ENCODE data around the gene INPP5A. TPM values are rescaled to one million over a fixed set of nuclear protein-coding genes. Genes with fewer than 3 reads are reported as not detected.
"Not testable (repeated sequence)": the region's sequence is repeated elsewhere in the genome, so short reads cannot be mapped to it uniquely, and the experiment has no call there.

INPP5A gene
- total RNA-seq, 2 donors from 2014 or later = 20.7 to 26.7 TPM

GRCh38 chr10:132742167-132742836 is 204.7 kb downstream of the INPP5A start:
- H3K4me3 ChIP-seq (ENCODE audit: low read length) = no peak overlapping the region
- Mint-ChIP-seq H3K4me1 (peaks cover 18% of the 10 kb centered on the region), H3K27me3 (ENCODE audit: insufficient read depth) (no peaks in the 10 kb centered on the region), H3K27ac (peak overlapping the region; percentile 61), H3K9me3 (no peaks in the 10 kb centered on the region), H3K36me3 (ENCODE audit: low read depth) (no peaks in the 10 kb centered on the region), H3K4me3 (no peak overlapping the region)
- no peak for TF ChIP-seq CTCF (conservative IDR thresholded peaks at IDR 0.05)
- 88 to 89% methylated on average over 24 to 27 of the region's 27 CpGs for WGBS, 2 experiments (ENCODE audit: insufficient coverage in 1 of 2, insufficient read length in 1 of 2)
- H3K27ac ChIP-seq (ENCODE audit: low read depth, low read length) = no peak overlapping the region
- H3K27me3 ChIP-seq (ENCODE audit: control insufficient read depth, insufficient read depth, low read length, poor library complexity, severe bottlenecking) = no peaks in the 10 kb centered on the region
- DNase-seq = no peak
- no peaks in the 10 kb centered on the region for H3K36me3 ChIP-seq (ENCODE audit: control insufficient read depth, insufficient read depth, low read length)
- peaks cover 10% of the 10 kb centered on the region for H3K4me1 ChIP-seq (ENCODE audit: control insufficient read depth, insufficient read depth, low read length)
- H3K9me3 ChIP-seq (ENCODE audit: control insufficient read depth, low read length) = no peaks in the 10 kb centered on the region
- no peak overlapping the region for H3K9ac ChIP-seq (ENCODE audit: extremely low read depth, low read length, poor library complexity, severe bottlenecking)

- H3K27ac ChIP-seq (ENCODE audit: low read depth, low read length) = no peak overlapping the region
- H3K4me1 Mint-ChIP-seq = peaks cover 18% of the 10 kb centered on the region
- peak overlapping the region; percentile 25 for H3K27ac Mint-ChIP-seq
- no peaks in the 10 kb centered on the region for H3K36me3 Mint-ChIP-seq (ENCODE audit: low read depth)
- no peaks in the 10 kb centered on the region for H3K9me3 Mint-ChIP-seq
- H3K4me1 ChIP-seq (ENCODE audit: control insufficient read depth, insufficient read depth, low read length) = peaks cover 10% of the 10 kb centered on the region
- H3K9me3 ChIP-seq (ENCODE audit: control insufficient read depth, low read length) = no peaks in the 10 kb centered on the region
- no peak for DNase-seq
- no peaks in the 10 kb centered on the region for H3K27me3 Mint-ChIP-seq (ENCODE audit: insufficient read depth)
- H3K4me3 ChIP-seq (ENCODE audit: low read length) = no peak overlapping the region
- no peak for TF ChIP-seq CTCF (conservative IDR thresholded peaks at IDR 0.05)
- H3K4me3 Mint-ChIP-seq = no peak overlapping the region
- H3K27me3 ChIP-seq (ENCODE audit: control insufficient read depth, insufficient read depth, low read length, poor library complexity, severe bottlenecking) = no peaks in the 10 kb centered on the region
- H3K9ac ChIP-seq (ENCODE audit: extremely low read depth, low read length, poor library complexity, severe bottlenecking) = no peak overlapping the region
- no peaks in the 10 kb centered on the region for H3K36me3 ChIP-seq (ENCODE audit: control insufficient read depth, insufficient read depth, low read length)
- WGBS, 2 experiments (ENCODE audit: insufficient coverage in 1 of 2, insufficient read length in 1 of 2) = 47 to 77% methylated on average over 5 to 11 of the region's 12 CpGs
Measured at GRCh38 chr10:132742837-132743194, 205.2 kb downstream of the INPP5A start.

- not testable (repeated sequence) for H3K4me3 ChIP-seq (ENCODE audit: low read length); DNase-seq; H3K27me3 Mint-ChIP-seq (ENCODE audit: insufficient read depth); H3K4me3 Mint-ChIP-seq; H3K36me3 ChIP-seq (ENCODE audit: control insufficient read depth, insufficient read depth, low read length); H3K9me3 Mint-ChIP-seq; H3K27me3 ChIP-seq (ENCODE audit: control insufficient read depth, insufficient read depth, low read length, poor library complexity, severe bottlenecking); H3K27ac Mint-ChIP-seq; H3K27ac ChIP-seq (ENCODE audit: low read depth, low read length); H3K36me3 Mint-ChIP-seq (ENCODE audit: low read depth); H3K9ac ChIP-seq (ENCODE audit: extremely low read depth, low read length, poor library complexity, severe bottlenecking); H3K9me3 ChIP-seq (ENCODE audit: control insufficient read depth, low read length)
- H3K4me1 ChIP-seq (ENCODE audit: control insufficient read depth, insufficient read depth, low read length) = peaks cover 10% of the 10 kb centered on the region
- peaks cover 18% of the 10 kb centered on the region for H3K4me1 Mint-ChIP-seq
- 78 to 90% methylated on average over 14 to 26 of the region's 30 CpGs for WGBS, 2 experiments (ENCODE audit: insufficient coverage in 1 of 2, insufficient read length in 1 of 2)
Measured at GRCh38 chr10:132743196-132743924, 205.8 kb downstream of the INPP5A start.
